Stomach (tissue), 9 donors: Measurements from ENCODE around the gene TRIO. TPM values are rescaled to one million over a fixed set of nuclear protein-coding genes. Genes with fewer than 3 reads are reported as not detected.

Experiments
- DNase-seq, 2 donors: peaks; one replicate each; pipeline versions ENCODE4 v3.0.0 to v3.0.0-alpha.2; 2013 to 2019
- H3K27ac ChIP-seq, 5 donors: fragments of 200-600 bp in 4 of 5; sonication (generic) in 4 of 5; one replicate each; pipeline ENCODE4 v1.5.1; 2013 to 2019; ENCODE audit warnings: mild to moderate bottlenecking in 1 of 5, moderate library complexity in 1 of 5
- H3K27me3 ChIP-seq, 3 donors: fragments of 200-600 bp; sonication (generic); one replicate each; pipeline ENCODE4 v1.5.1; 2017 to 2019; ENCODE audit warnings: mixed run types in 1 of 3
- H3K36me3 ChIP-seq, 4 donors: fragments of 200-600 bp; sonication (generic); 1 replicate in 3 of 4; 2 replicates in 1 of 4; pipeline ENCODE4 v1.5.1; 2016 to 2019
- H3K4me1 ChIP-seq, 4 donors: fragments of 200-600 bp; sonication (generic); one replicate each; pipeline ENCODE4 v1.5.1; 2016 to 2019
- H3K4me3 ChIP-seq, 4 donors: fragments of 200-600 bp; sonication (generic) in 3 of 4; one replicate each; pipeline ENCODE4 v1.5.1; 2016 to 2019; ENCODE audit warnings: mild to moderate bottlenecking in 1 of 4
- H3K9me3 ChIP-seq, 4 donors: fragments of 200-600 bp; sonication (generic); one replicate each; pipeline ENCODE4 v1.5.1; 2016 to 2019
- CTCF ChIP-seq, 7 experiments: fragments of 450-650 bp in 4 of 7; fragments of 200-600 bp in 3 of 7; sonication (generic) in 3 of 7; IDR thresholded peaks; one replicate each; pipeline ENCODE4 v1.5.1; 2016 to 2019; ENCODE audit warnings: antibody characterized with exemption in 7 of 7, control low read depth in 2 of 7, mild to moderate bottlenecking in 1 of 7
- EP300 ChIP-seq: sonication (generic); formaldehyde crosslinking; IDR thresholded peaks from one replicate; pipeline ENCODE4 v1.6.1; 2017; ENCODE audit warnings: antibody characterized with exemption
- POLR2A ChIP-seq, 4 donors: fragments of 450-650 bp; IDR thresholded peaks; one replicate each; pipeline ENCODE4 v1.6.1; 2016; ENCODE audit warnings: antibody characterized with exemption in 4 of 4, control low read depth in 2 of 4, mild to moderate bottlenecking in 1 of 4, moderate library complexity in 1 of 4
- POLR2AphosphoS5 ChIP-seq, 3 donors: sonication (generic); formaldehyde crosslinking; IDR thresholded peaks; one replicate each; pipeline ENCODE4 v1.6.1; 2016; ENCODE audit warnings: antibody characterized with exemption in 3 of 3
- whole genome bisulfite sequencing, 5 donors: extraction: QIAGEN DNeasy Blood & Tissue Kit in 3 of 5; methylation state at CpG; one replicate each; pipeline versions ENCODE4 v1.1.5 to v1.1.7; 2013 to 2018; 5-methylcytosine and 5-hydroxymethylcytosine counted together
- intact Hi-C: fragments of 100-400 bp; cut with DNase I; formaldehyde crosslinking; loops from one replicate; pipeline ENCODE4 v1.15.1; 2023; ENCODE audit warnings: low total_unique reads
- polyA plus RNA-seq, 3 donors: library from polyadenylated mRNA; stranded (reverse); fragments of 200-250 nt; gene quantifications; one replicate each; pipeline ENCODE4 v1.2.3, GENCODE V29; 2013
- total RNA-seq, 5 donors: library from RNA; depleted of rRNA; stranded (reverse); fragments of >200 nt; gene quantifications; one replicate each; pipeline versions ENCODE4 v1.1.0 to v1.2.3, GENCODE V29; 2014 to 2016
- donor health status: healthy with polysubstance abuse.
- donor health status: Bipolar disorder and iron deficiency.
- donor health status: healthy.

Gene TRIO
- total and polyA plus RNA-seq, 8 donors, result 9.9 to 558 (median 127) TPM

- Histone ChIP-seq H3K27me3 (no peaks in the 10 kb centered on the region), H3K27ac (no peak overlapping the region), H3K9me3 (no peaks in the 10 kb centered on the region), H3K4me1 (peaks cover 0 to 14% (median 10%) of the 10 kb centered on the region in 4 donors), H3K4me3 (no peak overlapping the region), H3K36me3 (peaks cover 32 to 100% (median 99%) of the 10 kb centered on the region in 4 donors)
- no peak for DNase-seq
- TF ChIP-seq POLR2A (IDR thresholded peaks at IDR 0.05) (no peak), CTCF (IDR thresholded peaks at IDR 0.05) (no peak), POLR2AphosphoS5 (IDR thresholded peaks at IDR 0.05) (no peak), EP300 (no peak)
- intact Hi-C loops, result no loop called here
- WGBS, 5 donors, result 88 to 94% (median 93%) methylated on average over 37 to 60 of the region's 60 CpGs
Measured at GRCh38 chr5:14487897-14488570, 344.9 kb downstream of the TRIO start.

- TF ChIP-seq POLR2A (IDR thresholded peaks at IDR 0.05), result no peak
- TF ChIP-seq POLR2AphosphoS5 (IDR thresholded peaks at IDR 0.05), result no peak
- TF ChIP-seq CTCF (IDR thresholded peaks at IDR 0.05), result no peak
- TF ChIP-seq EP300, result no peak
- intact Hi-C loops, result no loop called here
- DNase-seq, result no peak
- 87 to 96% (median 91%) methylated on average over 7 to 11 of the region's 11 CpGs for WGBS, 5 donors
- H3K27ac ChIP-seq, result no peak overlapping the region
- H3K27me3 ChIP-seq, result no peaks in the 10 kb centered on the region
- no peaks in the 10 kb centered on the region for H3K9me3 ChIP-seq
- peaks cover 0 to 14% (median 10%) of the 10 kb centered on the region in 4 donors for H3K4me1 ChIP-seq
- H3K36me3 ChIP-seq, result peaks cover 26 to 100% (median 99%) of the 10 kb centered on the region in 4 donors
- H3K4me3 ChIP-seq, result no peak overlapping the region
Measured at GRCh38 chr5:14488709-14489108, 345.6 kb downstream of the TRIO start.

GRCh38 chr5:14489643-14490042 lies 346.5 kb downstream of the TRIO start:
- Histone ChIP-seq H3K27me3 (no peaks in the 10 kb centered on the region), H3K4me3 (no peak overlapping the region), H3K9me3 (no peaks in the 10 kb centered on the region), H3K36me3 (peaks cover 26 to 100% (median 99%) of the 10 kb centered on the region in 4 donors), H3K27ac (no peak overlapping the region), H3K4me1 (peaks cover 0 to 14% (median 10%) of the 10 kb centered on the region in 4 donors)
- intact Hi-C loops, result no loop called here
- DNase-seq, result no peak
- 83 to 99% (median 93%) methylated on average over 5 of the region's 5 CpGs for WGBS, 5 donors
- TF ChIP-seq EP300 (no peak), CTCF (IDR thresholded peaks at IDR 0.05) (no peak), POLR2A (IDR thresholded peaks at IDR 0.05) (no peak), POLR2AphosphoS5 (IDR thresholded peaks at IDR 0.05) (no peak)

- Histone ChIP-seq H3K27ac (no peak overlapping the region), H3K27me3 (no peaks in the 10 kb centered on the region), H3K36me3 (peaks cover 22 to 100% (median 99%) of the 10 kb centered on the region in 4 donors), H3K4me1 (peaks cover 0 to 14% (median 10%) of the 10 kb centered on the region in 4 donors), H3K9me3 (no peaks in the 10 kb centered on the region), H3K4me3 (no peak overlapping the region)
- WGBS, 5 donors, result 69 to 76% (median 71%) methylated on average over 2 of the region's 2 CpGs
- intact Hi-C loops, result no loop called here
- DNase-seq, result no peak
- no peak for TF ChIP-seq POLR2A (IDR thresholded peaks at IDR 0.05)
- no peak for TF ChIP-seq POLR2AphosphoS5 (IDR thresholded peaks at IDR 0.05)
- no peak for TF ChIP-seq CTCF (IDR thresholded peaks at IDR 0.05)
- no peak for TF ChIP-seq EP300
Measured at GRCh38 chr5:14490309-14490711, 347.2 kb downstream of the TRIO start.
